Lower leg skin (tissue), 3 donors: Measurements from ENCODE around the gene TRIM67.

Experiments used
- CTCF ChIP-seq, 3 donors: fragments of 450-650 bp; IDR thresholded peaks; one replicate each; pipeline ENCODE4 v1.5.1; 2016; ENCODE audit warnings: antibody characterized with exemption in 3 of 3, mild to moderate bottlenecking in 3 of 3, moderate library complexity in 2 of 3
- POLR2A ChIP-seq, 2 donors: fragments of 450-650 bp; IDR thresholded peaks; one replicate each; pipeline ENCODE4 v1.6.1; 2016 to 2017; ENCODE audit warnings: antibody characterized with exemption in 2 of 2, mild to moderate bottlenecking in 1 of 2, moderate library complexity in 1 of 2

- TF ChIP-seq CTCF (IDR thresholded peaks at IDR 0.05) (no peak), POLR2A (IDR thresholded peaks at IDR 0.05) (no peak)
These were observed 27.9 kb downstream of the TRIM67 start for GRCh38 chr1:231189683-231190270.
